OCI-LY3 (cell line): ENCODE results near the gene PPP1R9A.

Experiments used
- CTCF ChIP-seq: fragments of 200-600, 300-600 bp; sonication (generic); IDR thresholded peaks from 2 replicates; pipeline ENCODE4 v1.5.1; 2014; ENCODE audit warnings: antibody characterized with exemption, low read length, low read depth
- EZH2phosphoT487 ChIP-seq: fragments of 200-600 bp; shearing (Covaris generic); IDR thresholded peaks from 2 replicates; pipeline ENCODE4 v1.6.1; 2018; ENCODE audit warnings: antibody characterized with exemption, mixed run types, low read depth

GRCh38 chr7:94996369-94996768, 89.0 kb downstream of the PPP1R9A start:
- no peak for TF ChIP-seq CTCF
- no peak for TF ChIP-seq EZH2phosphoT487
